NT2/D1 (cell line): Measurements from ENCODE around the gene MRPL2.
"Not testable (repeated sequence)": the region's sequence is repeated elsewhere in the genome, so short reads cannot be mapped to it uniquely, and the experiment has no call there.

Experiments
- DNase-seq: peaks from one replicate; pipeline ENCODE4 v3.0.0-alpha.2; 2011; ENCODE audit warnings: low read depth, low spot score
- H3K27me3 ChIP-seq: 2 replicates; pipeline ENCODE4 v1.6.0; 2011; ENCODE audit warnings: mild to moderate bottlenecking; ENCODE audit not compliant: insufficient read length, insufficient read depth
- H3K36me3 ChIP-seq: 2 replicates; pipeline ENCODE4 v1.6.1; 2011; ENCODE audit warnings: mild to moderate bottlenecking, low read length, mixed read lengths; ENCODE audit not compliant: insufficient read depth, insufficient read length
- H3K4me1 ChIP-seq: 2 replicates; pipeline ENCODE4 v1.5.1; 2011; ENCODE audit not compliant: insufficient read depth, insufficient read length
- H3K4me3 ChIP-seq: 2 replicates; pipeline ENCODE4 v1.5.1; 2011; ENCODE audit warnings: low read depth; ENCODE audit not compliant: insufficient read length
- H3K9ac ChIP-seq: 2 replicates; pipeline ENCODE4 v1.6.0; 2011; ENCODE audit warnings: low read depth; ENCODE audit not compliant: insufficient read length
- H3K9me3 ChIP-seq: 2 replicates; pipeline ENCODE4 v1.5.1; 2011; ENCODE audit warnings: mild to moderate bottlenecking, low read length; ENCODE audit not compliant: insufficient read depth
- SUZ12 ChIP-seq: IDR thresholded peaks from 2 replicates; pipeline ENCODE4 v1.6.1; 2011; ENCODE audit not compliant: insufficient read length, insufficient read depth; ENCODE audit errors: extremely low read depth
- YY1 ChIP-seq: IDR thresholded peaks from 2 replicates; pipeline ENCODE4 v1.6.1; 2011; ENCODE audit not compliant: insufficient read length, insufficient read depth
- ZNF274 ChIP-seq: IDR thresholded peaks from 2 replicates; pipeline ENCODE4 v1.6.1; 2011; ENCODE audit warnings: mild to moderate bottlenecking, low read depth, low read length

MRPL2 gene

GRCh38 chr6:43047998-43048397 lies 11.2 kb downstream of the MRPL2 start:
- Histone ChIP-seq H3K27me3 (no peaks in the 10 kb centered on the region), H3K9me3 (no peaks in the 10 kb centered on the region), H3K4me1 (peaks cover 4% of the 10 kb centered on the region), H3K36me3 (peaks cover 84% of the 10 kb centered on the region), H3K4me3 (no peak overlapping the region), H3K9ac (no peak overlapping the region)
- no peak for DNase-seq
- TF ChIP-seq ZNF274: no peak
- TF ChIP-seq SUZ12: no peak
- no peak for TF ChIP-seq YY1

- Histone ChIP-seq H3K4me3 (no peak overlapping the region), H3K27me3 (no peaks in the 10 kb centered on the region), H3K4me1 (no peaks in the 10 kb centered on the region), H3K9ac (no peak overlapping the region), H3K9me3 (no peaks in the 10 kb centered on the region), H3K36me3 (peaks cover 79% of the 10 kb centered on the region)
- no peak for TF ChIP-seq YY1
- no peak for TF ChIP-seq ZNF274
- no peak for TF ChIP-seq SUZ12
- no peak for DNase-seq
Measured at GRCh38 chr6:43045371-43045930, 13.8 kb downstream of the MRPL2 start.

GRCh38 chr6:43043310-43043709 lies 15.9 kb downstream of the MRPL2 start:
- Histone ChIP-seq H3K4me3 (no peak overlapping the region), H3K36me3 (peaks cover 80% of the 10 kb centered on the region), H3K9ac (no peak overlapping the region), H3K27me3 (no peaks in the 10 kb centered on the region), H3K4me1 (no peaks in the 10 kb centered on the region), H3K9me3 (no peaks in the 10 kb centered on the region)
- TF ChIP-seq SUZ12 (no peak), ZNF274 (no peak), YY1 (no peak)
- DNase-seq: no peak

GRCh38 chr6:43041475-43041874 lies 17.8 kb downstream of the MRPL2 start:
- not testable (repeated sequence) for H3K4me1 ChIP-seq, H3K9me3 ChIP-seq, H3K9ac ChIP-seq, H3K4me3 ChIP-seq, H3K27me3 ChIP-seq, DNase-seq
- peaks cover 80% of the 10 kb centered on the region for H3K36me3 ChIP-seq

- Histone ChIP-seq H3K9ac (no peak overlapping the region), H3K4me3 (no peak overlapping the region), H3K9me3 (no peaks in the 10 kb centered on the region), H3K27me3 (no peaks in the 10 kb centered on the region), H3K4me1 (no peaks in the 10 kb centered on the region), H3K36me3 (peaks cover 77% of the 10 kb centered on the region)
- DNase-seq: no peak
- TF ChIP-seq SUZ12 (no peak), ZNF274 (no peak), YY1 (no peak)
Measured at GRCh38 chr6:43040542-43041257, 18.5 kb downstream of the MRPL2 start.

- Histone ChIP-seq H3K9me3 (no peaks in the 10 kb centered on the region), H3K36me3 (peaks cover 77% of the 10 kb centered on the region), H3K9ac (no peak overlapping the region), H3K27me3 (no peaks in the 10 kb centered on the region), H3K4me1 (no peaks in the 10 kb centered on the region), H3K4me3 (no peak overlapping the region)
- TF ChIP-seq SUZ12: no peak
- TF ChIP-seq YY1: no peak
- TF ChIP-seq ZNF274: no peak
- DNase-seq: no peak
Measured at GRCh38 chr6:43038727-43039126, 20.5 kb downstream of the MRPL2 start.

GRCh38 chr6:43037706-43038105 lies 21.5 kb downstream of the MRPL2 start:
- TF ChIP-seq ZNF274: no peak
- H3K4me3 ChIP-seq: no peak overlapping the region
- no peaks in the 10 kb centered on the region for H3K27me3 ChIP-seq
- H3K9ac ChIP-seq: no peak overlapping the region
- no peaks in the 10 kb centered on the region for H3K9me3 ChIP-seq
- H3K36me3 ChIP-seq: peaks cover 76% of the 10 kb centered on the region
- no peaks in the 10 kb centered on the region for H3K4me1 ChIP-seq
- no peak for DNase-seq
